Ectodermal cell (in vitro differentiated cells): ENCODE measurements around the gene ANKRD16.
"Not testable (repeated sequence)": the region's sequence is repeated elsewhere in the genome, so short reads cannot be mapped to it uniquely, and the experiment has no call there.

Experiments used
- H3K27ac ChIP-seq: 2 replicates; pipeline ENCODE4 v1.7.0; 2013; ENCODE audit warnings: mild to moderate bottlenecking, low read depth, low read length; ENCODE audit not compliant: insufficient read depth, poor library complexity, severe bottlenecking
- H3K27me3 ChIP-seq: 2 replicates; pipeline ENCODE4 v1.7.0; 2013; ENCODE audit warnings: mild to moderate bottlenecking, low read length; ENCODE audit not compliant: insufficient read depth, control insufficient read depth, poor library complexity, severe bottlenecking
- H3K36me3 ChIP-seq: one replicate; pipeline ENCODE4 v1.7.0; 2013; ENCODE audit warnings: low read length; ENCODE audit not compliant: control insufficient read depth, insufficient read depth
- H3K4me1 ChIP-seq: one replicate; pipeline ENCODE4 v1.7.0; 2013; ENCODE audit warnings: low read length; ENCODE audit not compliant: control insufficient read depth, insufficient read depth
- H3K4me3 ChIP-seq: 2 replicates; pipeline ENCODE4 v1.7.0; 2013; ENCODE audit warnings: low read depth, low read length, control low read depth; ENCODE audit not compliant: insufficient read depth
- H3K9me3 ChIP-seq: 2 replicates; pipeline ENCODE4 v1.7.0; 2013; ENCODE audit warnings: mild to moderate bottlenecking, low read length, moderate library complexity; ENCODE audit not compliant: control insufficient read depth
- WGBS, 2 experiments: methylation state at CpG; one replicate each; pipeline ENCODE4 v1.1.7; 2013; ENCODE audit warnings: missing lambda C conversion rate in 2 of 2; 5-methylcytosine and 5-hydroxymethylcytosine counted together

The ANKRD16 gene

GRCh38 chr10:5887029-5887428 lies 2.7 kb downstream of the ANKRD16 start:
- H3K4me1 ChIP-seq = peaks cover 9% of the 10 kb centered on the region
- H3K27me3 ChIP-seq = no peaks in the 10 kb centered on the region
- no peak overlapping the region for H3K27ac ChIP-seq
- H3K9me3 ChIP-seq = no peaks in the 10 kb centered on the region
- 100% methylated on average over 1 of the region's 1 CpG; no CpG with 5 or more reads in 1 of the 2 experiments for WGBS, 2 experiments
- H3K36me3 ChIP-seq = peaks cover 16% of the 10 kb centered on the region
- H3K4me3 ChIP-seq = no peak overlapping the region

- Histone ChIP-seq H3K27me3 (no peaks in the 10 kb centered on the region), H3K4me3 (no peak overlapping the region), H3K36me3 (peaks cover 16% of the 10 kb centered on the region), H3K9me3 (no peaks in the 10 kb centered on the region), H3K27ac (no peak overlapping the region), H3K4me1 (peaks cover 9% of the 10 kb centered on the region)
- 94 to 95% methylated on average over 5 of the region's 5 CpGs for WGBS, 2 experiments
Measured at GRCh38 chr10:5885619-5886018, 4.1 kb downstream of the ANKRD16 start.

GRCh38 chr10:5882961-5883360 lies 6.7 kb downstream of the ANKRD16 start:
- Histone ChIP-seq H3K27me3 (no peaks in the 10 kb centered on the region), H3K27ac (no peak overlapping the region), H3K36me3 (peaks cover 23% of the 10 kb centered on the region), H3K4me1 (peaks cover 4% of the 10 kb centered on the region), H3K9me3 (no peaks in the 10 kb centered on the region), H3K4me3 (no peak overlapping the region)
- 84 to 96% methylated on average over 7 to 8 of the region's 8 CpGs for WGBS, 2 experiments

GRCh38 chr10:5877041-5877440 lies 12.7 kb downstream of the ANKRD16 start:
- not testable (repeated sequence) for H3K4me3 ChIP-seq, H3K9me3 ChIP-seq, H3K27me3 ChIP-seq, H3K27ac ChIP-seq, H3K4me1 ChIP-seq
- WGBS, 2 experiments = 94% methylated on average over 5 to 7 of the region's 7 CpGs
- peaks cover 18% of the 10 kb centered on the region for H3K36me3 ChIP-seq

GRCh38 chr10:5876181-5876768 lies 13.4 kb downstream of the ANKRD16 start:
- no peaks in the 10 kb centered on the region for H3K27me3 ChIP-seq
- no peaks in the 10 kb centered on the region for H3K9me3 ChIP-seq
- WGBS, 2 experiments = 88 to 90% methylated on average over 14 of the region's 14 CpGs
- no peak overlapping the region for H3K27ac ChIP-seq
- peaks cover 18% of the 10 kb centered on the region for H3K36me3 ChIP-seq
- no peaks in the 10 kb centered on the region for H3K4me1 ChIP-seq
- H3K4me3 ChIP-seq = no peak overlapping the region

- Histone ChIP-seq H3K4me1 (no peaks in the 10 kb centered on the region), H3K4me3 (no peak overlapping the region), H3K36me3 (peaks cover 17% of the 10 kb centered on the region), H3K9me3 (no peaks in the 10 kb centered on the region), H3K27me3 (no peaks in the 10 kb centered on the region), H3K27ac (no peak overlapping the region)
- 73 to 79% methylated on average over 8 to 9 of the region's 9 CpGs for WGBS, 2 experiments
Measured at GRCh38 chr10:5873515-5873995, 16.1 kb downstream of the ANKRD16 start.

GRCh38 chr10:5871596-5871995 lies 18.1 kb downstream of the ANKRD16 start:
- peaks cover 3% of the 10 kb centered on the region for H3K36me3 ChIP-seq
- WGBS, 2 experiments = 90 to 93% methylated on average over 5 of the region's 5 CpGs
- H3K27me3 ChIP-seq = no peaks in the 10 kb centered on the region
- no peaks in the 10 kb centered on the region for H3K9me3 ChIP-seq
- H3K4me3 ChIP-seq = no peak overlapping the region
- H3K4me1 ChIP-seq = no peaks in the 10 kb centered on the region
- H3K27ac ChIP-seq = no peak overlapping the region

- 92 to 97% methylated on average over 2 to 3 of the region's 3 CpGs for WGBS, 2 experiments
Measured at GRCh38 chr10:5869156-5869555, 20.5 kb downstream of the ANKRD16 start.

GRCh38 chr10:5868383-5868782 lies 21.3 kb downstream of the ANKRD16 start:
- H3K27ac ChIP-seq, H3K36me3 ChIP-seq, H3K9me3 ChIP-seq, H3K27me3 ChIP-seq, H3K4me1 ChIP-seq, H3K4me3 ChIP-seq: not testable (repeated sequence)
- WGBS, 2 experiments = 87 to 88% methylated on average over 7 to 8 of the region's 8 CpGs

More at GRCh38 chr10:5869156-5869555, 20.5 kb downstream of the ANKRD16 start:
- Histone ChIP-seq H3K4me3 (no peak overlapping the region), H3K27ac (no peak overlapping the region), H3K27me3 (no peaks in the 10 kb centered on the region), H3K4me1 (no peaks in the 10 kb centered on the region), H3K9me3 (no peaks in the 10 kb centered on the region), H3K36me3 (no peaks in the 10 kb centered on the region)

- not testable (repeated sequence) for H3K4me1 ChIP-seq, H3K36me3 ChIP-seq, H3K4me3 ChIP-seq, H3K9me3 ChIP-seq, H3K27ac ChIP-seq, H3K27me3 ChIP-seq
- 90 to 93% methylated on average over 3 of the region's 4 CpGs for WGBS, 2 experiments
Measured at GRCh38 chr10:5867091-5867615, 22.5 kb downstream of the ANKRD16 start.
